Kidney glomerular epithelial cell (primary cell): ENCODE results near the gene TP73.

ENCODE experiments used
- DNase-seq: peaks from one replicate; lab custom pipeline; 2025; lab: John Stamatoyannopoulos, UW

TP73 gene

DNA sequence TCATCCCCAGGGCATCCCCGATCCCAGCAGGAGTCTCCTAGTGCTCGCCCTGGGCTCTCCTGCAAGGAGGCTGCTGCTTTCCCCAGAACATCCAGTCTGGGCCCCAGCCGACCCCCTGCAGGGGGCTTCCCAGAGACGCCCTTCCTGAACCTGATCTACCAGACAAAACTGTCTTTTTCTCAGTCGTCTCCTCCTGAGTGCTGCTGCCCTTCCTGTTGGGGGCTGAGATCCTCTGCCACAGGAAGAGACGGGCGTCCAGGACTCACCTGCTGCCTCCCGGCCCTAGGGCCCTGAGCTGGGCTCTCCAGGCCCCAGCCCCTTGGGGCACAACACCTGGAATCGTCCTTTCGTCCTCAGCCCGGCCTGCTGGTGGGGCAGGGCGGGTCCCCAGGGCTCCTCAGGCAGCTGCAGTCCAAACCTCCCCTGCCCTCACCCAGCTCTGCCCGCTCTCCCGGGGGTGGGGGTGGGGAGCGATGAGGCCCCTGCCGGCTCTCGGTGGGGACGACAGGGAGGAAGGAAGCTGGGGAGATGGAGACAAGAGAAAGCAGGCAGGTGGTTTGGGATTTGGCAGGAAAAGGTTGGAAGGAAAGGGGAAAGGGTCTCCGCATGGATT, 36.9 kb downstream of the TP73 start:
- no peak for DNase-seq

DNA sequence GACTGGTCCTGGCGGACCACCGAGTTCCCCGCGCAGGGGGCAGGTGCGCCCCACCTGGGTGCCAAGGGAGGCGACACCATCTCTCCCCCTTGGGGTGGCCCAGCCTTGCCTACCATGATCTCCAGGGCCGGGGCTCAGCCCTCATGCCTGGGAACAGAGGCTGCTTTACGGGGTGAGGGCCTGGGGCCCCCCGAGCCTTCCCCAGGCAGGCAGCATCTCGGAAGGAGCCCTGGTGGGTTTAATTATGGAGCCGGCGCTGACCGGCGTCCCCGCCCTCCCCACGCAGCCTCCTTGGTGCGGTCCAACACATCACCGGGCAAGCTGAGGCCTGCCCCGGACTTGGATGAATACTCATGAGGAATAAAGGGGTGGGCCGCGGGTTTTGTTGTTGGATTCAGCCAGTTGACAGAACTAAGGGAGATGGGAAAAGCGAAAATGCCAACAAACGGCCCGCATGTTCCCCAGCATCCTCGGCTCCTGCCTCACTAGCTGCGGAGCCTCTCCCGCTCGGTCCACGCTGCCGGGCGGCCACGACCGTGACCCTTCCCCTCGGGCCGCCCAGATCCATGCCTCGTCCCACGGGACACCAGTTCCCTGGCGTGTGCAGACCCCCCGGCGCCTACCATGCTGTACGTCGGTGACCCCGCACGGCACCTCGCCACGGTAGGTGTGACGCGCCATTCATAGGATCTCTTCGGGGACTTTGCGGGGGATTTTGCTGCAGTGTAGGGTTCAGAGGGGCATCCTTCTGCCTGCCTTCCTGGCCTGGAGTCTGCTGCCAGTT, 38.2 kb downstream of the TP73 start:
- no peak for DNase-seq

DNA sequence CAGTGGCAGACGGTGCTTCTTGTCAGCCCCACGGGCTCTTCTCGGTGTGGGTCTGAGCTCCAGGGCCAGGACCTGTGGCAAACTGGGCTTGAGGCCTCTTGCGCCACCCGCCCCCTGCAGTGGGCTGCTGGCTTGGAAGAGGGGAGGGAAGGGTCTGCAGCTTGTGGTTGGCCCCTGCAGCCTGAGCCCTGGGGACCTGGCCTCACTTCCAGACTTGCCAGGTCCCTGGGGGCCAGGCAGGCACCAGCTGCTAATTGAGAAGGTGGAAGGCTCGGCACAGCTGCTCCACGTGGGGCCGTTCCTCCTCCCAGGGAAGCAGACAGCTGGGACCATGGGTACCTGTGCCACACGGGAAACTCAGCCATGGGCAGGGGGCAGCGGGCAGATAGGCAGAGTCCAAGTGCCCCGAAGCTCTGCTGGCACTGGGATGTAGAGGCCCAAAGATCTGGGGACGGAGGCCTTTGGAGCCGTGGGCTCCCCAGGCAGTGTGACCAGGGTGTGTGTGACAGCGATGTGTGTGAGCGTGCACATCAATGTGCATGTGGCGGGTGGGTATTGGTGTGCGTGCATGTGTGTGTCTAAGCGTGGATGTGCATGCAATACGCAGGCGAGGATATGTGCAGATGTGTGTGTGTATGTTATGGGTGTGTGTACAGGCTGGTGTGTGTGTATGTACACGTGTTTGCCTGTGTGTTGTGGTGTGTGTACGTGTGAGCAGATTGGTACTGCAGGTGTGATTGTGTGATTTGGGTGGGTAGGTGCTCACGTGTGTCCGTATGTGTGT, 39.3 kb downstream of the TP73 start:
- no peak for DNase-seq

DNA sequence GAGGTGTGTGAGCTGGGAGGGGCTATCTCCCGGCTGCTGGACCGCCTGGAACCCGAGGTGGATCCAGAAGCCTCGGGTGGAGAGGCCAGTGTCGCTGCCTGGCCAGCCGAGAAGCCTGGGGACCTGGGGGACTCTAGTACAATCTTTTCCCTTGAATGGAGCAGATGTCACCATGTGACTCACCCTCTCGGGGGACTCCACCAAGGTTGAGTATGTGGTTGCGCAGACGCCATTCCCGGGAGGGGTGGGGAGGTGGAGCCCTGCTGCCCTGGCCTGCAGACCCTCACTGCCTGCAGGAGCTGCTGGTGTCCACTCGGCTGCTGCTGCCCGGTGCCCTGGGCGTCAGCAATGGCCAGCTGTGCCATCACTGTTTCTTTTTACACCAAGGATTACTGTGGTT, 40.3 kb downstream of the TP73 start:
- no peak for DNase-seq

DNA sequence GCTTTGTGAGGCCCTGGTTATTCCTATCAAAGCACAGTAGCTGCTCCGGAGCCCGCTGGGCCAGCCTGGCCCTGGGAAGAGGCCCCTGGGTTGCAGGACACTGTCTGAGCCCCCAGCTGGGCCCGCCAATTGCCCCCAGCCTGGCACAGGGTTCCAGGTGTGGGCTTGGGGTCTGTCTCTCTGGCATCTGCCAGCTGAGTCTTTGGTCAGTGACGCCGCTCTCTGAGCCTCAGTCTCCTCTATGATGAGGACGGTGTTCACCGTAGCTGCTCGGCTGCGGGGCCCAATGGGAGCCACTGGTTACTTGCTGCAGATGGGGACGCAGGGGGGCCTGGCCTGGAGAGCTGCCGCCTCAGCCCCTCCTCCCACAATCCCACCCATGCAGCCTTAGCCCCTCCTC, 41.0 kb downstream of the TP73 start:
- DNase-seq: no peak

DNA sequence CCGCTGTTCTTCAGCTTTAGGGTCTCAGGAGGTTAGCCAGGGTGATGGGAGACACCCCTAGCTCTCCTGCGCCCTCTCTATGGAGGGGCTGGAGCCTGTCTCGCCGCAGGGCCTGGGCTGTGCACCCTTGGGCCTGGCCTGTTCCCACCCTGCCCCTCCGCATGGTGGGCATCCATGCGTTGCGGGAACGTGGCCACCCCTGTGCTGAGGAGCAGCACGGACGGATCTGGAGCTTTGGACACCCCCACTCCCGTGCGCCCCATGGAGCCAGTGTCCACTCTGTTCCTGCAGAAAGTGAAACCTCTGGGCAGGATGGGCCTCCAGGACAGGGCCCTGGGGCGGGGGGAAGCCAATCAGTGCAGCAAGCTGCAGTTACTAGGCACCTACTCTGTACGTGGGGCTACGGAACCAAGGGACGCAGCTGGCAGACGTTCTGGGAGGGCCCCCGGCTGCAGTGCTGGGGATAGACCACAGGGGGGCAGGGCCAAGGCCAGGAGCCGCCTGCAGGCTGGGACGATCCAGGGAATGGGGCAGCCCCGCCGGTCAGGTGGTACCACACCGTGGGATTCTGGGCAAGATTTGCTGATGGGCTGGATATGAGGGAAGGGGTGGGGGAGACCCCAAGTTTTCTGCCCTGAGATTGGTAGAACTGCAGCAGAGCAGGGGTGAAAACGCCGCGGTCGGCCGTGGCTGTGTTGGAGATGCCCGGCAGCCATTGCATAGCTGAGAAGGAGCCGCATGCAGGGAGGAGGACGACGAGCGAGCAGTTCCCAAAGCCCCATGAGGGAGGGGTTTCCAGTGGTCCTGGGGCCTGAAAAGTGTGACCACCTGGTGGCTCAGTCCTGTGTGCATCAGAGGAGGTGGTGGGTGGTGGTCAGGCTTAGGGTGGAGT, 43.3 kb downstream of the TP73 start:
- DNase-seq: no peak

DNA sequence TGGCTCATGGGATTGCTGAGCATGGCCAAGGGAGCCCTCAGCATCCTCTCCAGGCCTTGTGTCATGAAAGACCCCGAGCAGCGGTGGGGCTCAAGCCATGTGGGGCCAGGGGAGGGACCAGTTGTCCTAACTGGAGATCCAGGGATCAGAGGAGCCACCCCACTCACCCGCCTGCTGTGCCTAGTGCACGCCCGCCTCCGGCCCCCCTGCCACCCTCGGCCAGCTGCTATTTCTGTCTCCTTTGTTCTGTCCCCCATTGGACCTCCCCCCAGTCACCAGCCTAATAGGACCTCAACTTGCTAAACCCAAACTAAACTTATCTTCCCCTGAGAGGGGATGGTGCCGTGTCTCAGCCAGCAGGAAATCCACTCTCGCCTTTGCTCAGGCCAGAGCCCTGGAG, 44.4 kb downstream of the TP73 start:
- no peak for DNase-seq

DNA sequence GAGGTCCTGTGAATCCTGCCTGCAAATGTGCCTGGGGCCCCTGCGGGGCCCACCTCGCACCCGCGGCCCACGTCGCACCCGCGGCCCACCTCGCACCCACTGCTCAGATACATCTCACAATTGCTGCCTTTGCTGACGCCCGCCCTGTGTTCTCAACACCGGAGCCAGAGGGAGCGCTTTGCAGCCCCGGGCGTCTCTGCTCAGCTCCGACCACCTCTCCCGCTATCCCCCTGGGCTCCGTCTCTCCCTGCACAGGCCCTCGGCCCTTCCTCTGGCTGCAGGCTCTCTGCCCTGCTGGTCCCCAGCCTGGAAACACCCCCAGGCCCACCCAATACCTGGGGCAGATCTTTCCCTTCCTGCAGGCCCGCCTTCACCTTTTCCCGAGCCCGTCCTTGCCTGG, 44.8 kb downstream of the TP73 start:
- no peak for DNase-seq

DNA sequence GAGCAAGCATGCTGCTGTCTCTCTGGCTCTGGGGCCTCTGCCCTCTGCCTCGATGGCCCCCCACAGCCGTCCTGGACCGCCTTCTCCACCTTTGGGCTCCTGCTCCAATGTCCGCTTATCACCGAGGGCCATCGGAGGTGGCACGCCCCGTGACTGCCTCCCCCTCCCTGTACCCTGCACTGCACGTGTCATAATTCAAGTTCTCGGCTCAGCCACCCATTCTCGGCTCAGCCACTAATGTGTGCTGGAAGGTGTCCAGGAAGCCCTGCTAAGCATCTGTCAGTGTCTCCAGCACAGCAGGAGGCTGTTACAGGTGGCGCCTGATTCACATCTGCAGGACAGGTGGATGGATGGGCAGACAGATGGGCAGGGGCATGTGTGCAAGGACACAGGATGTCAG, 45.5 kb downstream of the TP73 start:
- DNase-seq: no peak

DNA sequence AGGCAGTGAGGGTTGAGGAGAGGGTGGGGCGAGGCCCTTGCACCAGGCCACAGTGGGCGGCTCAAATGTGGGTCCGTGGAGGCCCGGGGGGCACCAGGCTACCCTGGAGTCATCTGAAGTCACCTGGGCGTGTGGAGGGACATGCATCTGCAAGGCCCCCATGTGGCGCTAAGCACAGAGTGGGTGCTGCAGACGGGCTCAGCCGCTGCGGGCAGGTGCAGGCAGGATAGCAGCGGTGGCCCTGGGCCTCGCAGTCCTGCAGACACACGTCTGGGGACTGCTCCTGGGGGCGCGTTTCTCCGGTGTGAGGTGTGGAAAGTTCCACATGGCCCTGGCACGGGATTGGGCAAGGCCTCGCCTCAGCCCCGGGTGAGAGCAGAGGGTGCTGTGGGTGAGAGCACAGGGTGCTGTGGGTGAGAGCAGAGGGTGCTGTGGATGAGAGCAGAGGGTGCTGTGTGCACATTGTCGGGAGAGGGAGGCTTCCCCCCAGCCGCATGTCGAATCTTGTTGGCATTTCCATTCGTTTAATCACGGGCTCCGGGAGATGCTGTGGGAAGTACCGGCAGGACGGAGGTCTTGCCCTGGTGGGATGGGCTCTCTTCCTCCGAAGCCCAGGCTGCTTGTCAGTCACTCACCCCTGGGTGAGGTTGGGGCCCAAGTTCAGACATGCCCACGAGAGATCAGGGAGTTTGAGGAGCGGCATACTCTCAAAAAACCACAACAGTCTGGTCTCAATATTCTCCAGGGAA, 46.5 kb downstream of the TP73 start:
- DNase-seq: no peak

DNA sequence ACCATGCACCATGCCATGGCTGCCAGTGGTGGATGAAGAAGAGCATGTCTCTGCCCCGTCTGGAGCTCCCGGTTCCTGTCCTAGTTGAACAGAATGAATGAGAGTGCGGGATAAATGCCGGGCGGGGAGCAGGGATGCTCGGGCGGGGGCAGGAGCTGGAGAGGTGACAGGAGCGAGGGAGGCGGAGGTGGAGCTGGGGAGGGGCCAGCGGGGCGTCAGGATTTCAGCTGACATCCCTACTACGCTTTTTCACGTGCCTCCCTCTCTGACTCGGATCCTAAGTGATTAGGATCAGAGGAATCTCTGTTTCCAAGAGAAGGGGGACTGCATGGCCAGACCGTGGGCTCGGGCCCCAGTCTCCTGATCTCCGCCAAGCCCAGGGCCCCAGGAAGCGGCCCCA, 47.3 kb downstream of the TP73 start:
- DNase-seq: no peak

DNA sequence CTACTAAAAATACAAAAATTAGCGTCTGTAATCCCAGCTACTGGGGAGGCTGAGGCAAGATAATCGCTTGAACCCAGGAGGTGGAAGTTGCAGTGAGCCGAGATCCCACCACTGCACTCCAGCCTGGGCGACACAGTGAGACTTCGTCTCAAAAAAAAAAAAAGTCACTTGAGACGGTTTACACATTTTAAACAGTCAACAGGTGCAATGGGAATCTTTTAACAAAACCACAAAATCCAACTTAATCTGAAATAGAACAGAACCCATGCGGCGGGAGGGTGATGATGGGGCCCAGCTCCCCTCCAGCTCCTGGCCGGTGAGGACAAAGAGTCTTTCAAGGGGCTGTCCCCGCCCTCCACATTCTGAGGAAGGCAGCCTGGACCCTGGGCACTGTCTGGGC, 48.3 kb downstream of the TP73 start:
- no peak for DNase-seq

DNA sequence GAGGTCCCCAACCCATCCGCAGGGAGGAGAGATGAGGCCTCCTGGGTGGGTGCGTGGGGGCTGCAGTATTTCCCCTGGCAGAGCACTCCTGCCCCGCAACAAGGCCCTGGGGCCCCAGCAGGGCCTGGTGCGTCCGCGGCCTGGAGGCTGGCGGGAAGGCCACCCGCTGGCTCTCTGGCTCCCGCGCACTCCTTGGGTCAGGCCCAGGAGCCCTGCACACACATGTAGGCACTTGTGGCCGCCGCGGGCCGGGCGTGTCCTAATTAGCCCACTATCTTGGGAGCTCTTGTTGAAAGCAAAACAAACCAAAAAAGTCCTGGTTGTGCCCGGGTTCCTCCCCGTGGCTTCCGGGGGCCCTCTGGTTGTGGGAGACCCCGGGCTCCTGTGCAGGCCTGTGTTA, 50.2 kb downstream of the TP73 start:
- no peak for DNase-seq

DNA sequence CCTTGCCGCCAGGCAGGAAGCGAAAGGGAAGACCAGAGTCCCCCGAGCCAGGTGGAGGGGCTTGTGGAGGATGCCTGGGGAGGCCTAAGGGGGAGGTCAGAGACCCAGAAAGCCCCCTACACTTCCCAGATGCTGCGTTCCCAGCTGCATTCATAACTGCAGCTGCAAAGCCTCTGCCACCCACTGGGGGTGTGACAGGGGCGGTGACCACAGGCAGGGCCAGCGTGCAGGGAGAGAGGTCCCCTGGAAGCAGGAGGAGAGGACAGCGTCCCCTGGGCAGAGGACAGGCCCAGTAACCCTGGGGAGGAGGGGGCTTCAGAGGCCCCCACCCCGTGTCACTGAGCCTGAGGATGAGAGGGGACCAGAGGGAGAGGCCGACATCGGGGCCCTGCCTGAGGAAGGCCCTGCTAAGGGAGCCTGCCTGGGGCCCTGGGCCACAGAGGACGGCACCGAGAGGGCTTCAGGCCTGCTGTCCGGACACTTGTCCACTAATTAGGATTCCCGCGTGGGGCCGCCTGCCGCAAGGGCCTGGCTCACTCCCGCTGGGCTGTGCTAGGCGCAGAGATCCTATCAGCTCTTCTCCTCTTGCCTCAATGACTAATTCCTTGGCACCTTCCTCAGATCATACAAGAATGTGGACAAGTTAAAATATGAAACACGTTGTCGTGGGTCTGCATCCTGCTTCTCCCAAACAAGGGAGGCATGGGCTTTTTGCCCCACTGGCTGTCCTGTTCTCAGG, 50.8 kb downstream of the TP73 start:
- DNase-seq: no peak

DNA sequence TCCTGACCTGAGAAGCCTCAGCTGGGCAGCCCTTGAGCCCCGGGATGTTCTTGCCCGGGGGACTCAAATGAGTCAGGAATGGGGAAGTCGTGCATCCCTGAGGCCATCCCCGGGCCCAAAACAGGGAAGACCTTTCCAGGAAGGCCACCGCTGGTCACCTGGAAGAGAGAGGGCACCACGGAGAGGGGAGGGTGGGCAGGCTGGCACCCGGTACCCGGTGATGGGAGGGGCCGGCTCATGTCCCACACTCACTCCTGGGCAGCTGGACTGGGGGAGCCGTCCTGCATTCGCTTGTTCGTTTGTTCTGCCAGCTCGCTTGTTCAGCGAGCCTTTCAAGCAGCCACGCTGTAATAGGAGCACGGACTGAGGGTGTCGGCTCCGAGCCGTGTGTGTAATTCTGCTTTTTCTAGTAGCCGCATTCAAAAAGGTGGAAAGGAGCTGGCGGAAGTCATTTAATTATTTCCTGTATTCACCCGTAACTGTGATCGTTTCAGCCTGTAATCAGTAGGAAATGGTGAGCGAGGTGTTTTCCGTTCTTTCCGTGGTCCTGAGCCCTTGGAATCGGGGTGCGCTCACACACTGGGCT, 51.6 kb downstream of the TP73 start:
- no peak for DNase-seq

DNA sequence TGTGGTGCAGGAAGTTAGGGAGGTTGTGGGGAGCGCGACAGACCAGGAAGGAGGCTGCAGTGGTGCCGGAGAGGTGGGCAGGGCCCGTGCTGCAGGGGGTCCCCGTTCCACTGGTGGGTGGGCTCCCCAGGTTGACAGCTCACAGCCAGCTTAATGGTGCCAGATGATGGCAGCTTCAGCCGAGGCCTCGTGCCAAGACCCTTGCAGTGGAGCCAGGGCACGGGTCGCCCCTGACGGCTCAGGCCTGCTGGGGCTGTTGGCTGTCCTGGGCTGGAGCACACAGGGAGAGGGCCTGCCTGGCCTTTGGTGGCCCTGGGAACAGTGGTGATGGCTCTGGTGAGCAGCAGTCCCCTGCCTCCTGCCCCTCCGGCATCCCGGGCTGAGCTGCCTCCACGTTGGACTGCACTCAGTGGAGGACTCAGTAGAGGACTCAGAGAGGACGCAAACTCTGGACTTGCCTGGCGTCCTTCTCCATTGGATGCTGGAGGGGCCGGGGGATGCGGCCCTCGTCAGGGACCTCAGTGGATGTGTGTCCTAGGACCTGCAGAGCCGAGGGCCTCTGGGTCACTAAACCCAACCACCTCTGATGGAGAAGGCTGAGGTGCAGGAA, 53.1 kb downstream of the TP73 start:
- DNase-seq: no peak

DNA sequence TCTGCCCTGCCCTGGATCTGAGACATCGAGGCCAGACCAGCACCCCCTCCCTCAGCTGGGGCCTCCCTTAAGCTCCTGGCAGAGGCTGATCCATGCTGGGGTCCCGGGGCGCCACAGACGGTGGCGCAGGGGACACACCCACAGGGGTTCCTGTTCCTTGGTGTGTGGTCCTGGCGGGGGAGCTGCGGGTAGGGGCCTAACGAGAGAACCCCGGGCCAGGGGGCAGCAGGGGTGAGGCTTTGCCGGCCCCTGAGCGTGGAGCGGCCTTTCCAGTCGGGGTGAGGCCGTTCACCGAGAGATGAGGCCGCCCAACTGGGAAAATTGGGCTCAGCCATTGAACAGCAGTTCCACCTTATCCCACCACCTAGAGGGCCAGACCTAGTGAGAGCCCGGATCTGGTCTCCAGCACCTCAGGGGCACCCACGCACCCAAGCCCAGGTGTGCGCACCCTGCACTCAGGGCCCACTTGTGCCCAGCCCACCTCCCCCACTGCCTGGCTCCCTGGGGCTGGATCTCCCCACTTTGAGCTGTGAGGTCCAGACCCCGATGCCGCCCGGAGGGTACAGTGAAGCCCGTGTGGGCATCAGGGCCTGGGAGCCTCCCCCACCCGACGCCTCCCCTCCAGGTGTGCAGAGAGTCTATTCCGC, 54.5 kb downstream of the TP73 start:
- DNase-seq: no peak

DNA sequence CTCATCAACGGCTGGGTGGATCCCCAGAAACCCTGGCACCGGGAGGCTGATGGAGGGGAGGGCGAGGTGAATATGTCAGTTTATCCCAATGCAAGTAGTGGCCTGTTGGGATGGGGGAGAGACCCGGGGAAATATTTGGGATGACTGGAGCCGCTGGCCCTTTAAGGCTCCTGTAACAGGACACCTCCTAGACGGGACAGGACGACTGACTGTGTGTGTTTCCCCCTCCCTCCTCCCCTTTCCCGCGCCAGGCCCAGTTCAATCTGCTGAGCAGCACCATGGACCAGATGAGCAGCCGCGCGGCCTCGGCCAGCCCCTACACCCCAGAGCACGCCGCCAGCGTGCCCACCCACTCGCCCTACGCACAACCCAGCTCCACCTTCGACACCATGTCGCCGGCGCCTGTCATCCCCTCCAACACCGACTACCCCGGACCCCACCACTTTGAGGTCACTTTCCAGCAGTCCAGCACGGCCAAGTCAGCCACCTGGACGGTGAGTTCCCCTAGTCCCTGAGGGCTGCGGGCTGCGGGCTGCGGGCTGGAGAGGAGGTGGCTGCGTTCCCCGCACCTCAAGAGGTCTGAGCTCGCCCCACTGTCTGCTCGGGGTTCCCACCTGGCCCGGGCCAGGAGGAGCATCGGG, 55.1 kb downstream of the TP73 start:
- no peak for DNase-seq

DNA sequence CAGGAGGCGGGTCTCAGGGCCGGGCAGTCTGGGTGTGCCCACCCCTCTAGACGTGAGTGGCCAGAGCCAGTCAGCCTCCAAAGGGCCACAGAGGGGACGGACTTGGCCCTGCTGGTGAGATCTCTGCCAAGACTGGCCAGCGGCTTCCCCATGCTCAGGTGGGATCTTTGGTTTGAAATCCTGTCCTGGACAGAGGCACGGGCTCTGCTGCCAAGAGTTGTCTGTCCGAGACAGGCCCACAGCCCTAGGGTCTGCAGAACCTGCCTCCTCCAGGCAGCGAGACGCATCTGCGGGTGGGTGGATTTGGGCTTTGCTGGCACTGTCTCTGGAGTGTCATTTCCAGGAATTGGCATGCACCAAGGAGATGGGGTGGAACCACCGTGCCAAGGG, 55.6 kb downstream of the TP73 start:
- no peak for DNase-seq
